HepG2 (cell line): ENCODE results near the gene ZBTB25. TPM values are rescaled to one million over a fixed set of nuclear protein-coding genes. Genes with fewer than 3 reads are reported as not detected.

Experiments used
- ATAC-seq: fragments of 200-7000 bp; cut with Tn5 transposase; 3 replicates; pipeline ENCODE4 v1.9.1; 2020; ENCODE audit warnings: mild to moderate bottlenecking, moderate library complexity
- BruUV-seq: library from RNA; stranded (reverse); fragments of 400-500 nt; replicated peaks from 2 replicates; lab custom pipeline; 2021; lab: Mats Ljungman, UMichigan
- CTCF ChIA-PET: fragments of 300-600 bp; formaldehyde crosslinking; extraction: SDS; loops from one replicate; lab custom pipeline; 2021; ENCODE audit warnings: low total read pairs, inconsistent platforms, low intra/inter-chr PET ratio; lab: Yijun Ruan, JAX
- POLR2A ChIA-PET: fragments of 350-600 bp; sonication (Branson Sonifier 250); formaldehyde crosslinking; loops from one replicate; lab custom pipeline; 2020; ENCODE audit warnings: antibody characterized with exemption, inconsistent platforms; lab: Yijun Ruan, JAX
- DNase-seq: peaks from one replicate; pipeline ENCODE4 v3.0.0-alpha.2; 2015; ENCODE audit warnings: low spot score
- FAIRE-seq: peaks from 3 replicates; lab custom pipeline; 2011; peaks lifted over from hg19 to GRCh38; lab: Jason Lieb, UNC
- H2AFZ ChIP-seq: one replicate; pipeline ENCODE4 v1.6.1; 2011; ENCODE audit warnings: low read length, inconsistent platforms
- H3K27ac ChIP-seq: fragments of 300-600 bp; 3 replicates; pipeline ENCODE4 v1.8.0; 2011; ENCODE audit warnings: mixed run types, mild to moderate bottlenecking, mixed read lengths, low read length, inconsistent platforms; ENCODE audit not compliant: insufficient read depth; ENCODE audit errors: extremely low read length
- H3K27me3 ChIP-seq, 2 experiments: fragments of 200-600 bp in 1 of 2; 2 replicates in 1 of 2; 3 replicates in 1 of 2; pipeline versions ENCODE4 v1.6.0 to v1.8.0; 2011; ENCODE audit warnings: low read length in 2 of 2, mild to moderate bottlenecking in 2 of 2, moderate library complexity in 2 of 2, inconsistent platforms in 1 of 2; ENCODE audit not compliant: insufficient read depth in 2 of 2, control insufficient read depth in 1 of 2
- H3K36me3 ChIP-seq, 2 experiments: fragments of 200-600 bp in 1 of 2; replicated peaks in 1 of 2; 2 replicates in 1 of 2; 3 replicates in 1 of 2; pipeline versions ENCODE4 v1.5.1 to v1.8.0; 2011; ENCODE audit warnings: low read length in 2 of 2, inconsistent platforms in 1 of 2; ENCODE audit not compliant: insufficient read depth in 2 of 2, control insufficient read depth in 1 of 2
- H3K4me1 ChIP-seq: 2 replicates; pipeline ENCODE4 v1.5.1; 2012; ENCODE audit warnings: low read length, inconsistent platforms; ENCODE audit not compliant: insufficient read depth
- H3K4me2 ChIP-seq: 2 replicates; pipeline ENCODE4 v1.6.0; 2011; ENCODE audit warnings: low read depth, low read length, inconsistent platforms
- H3K4me3 ChIP-seq, 3 experiments: fragments of 200-600 bp in 1 of 3; sonication (generic), shearing (Covaris generic) in 1 of 3; replicated peaks in 1 of 3; 2 replicates each; pipeline ENCODE4 v1.5.1; 2011 to 2016; ENCODE audit warnings: low read length in 3 of 3, inconsistent platforms in 2 of 3, low read depth in 2 of 3, mild to moderate bottlenecking in 2 of 3, control low read depth in 1 of 3, mixed read lengths in 1 of 3; ENCODE audit not compliant: insufficient read depth in 1 of 3
- H3K79me2 ChIP-seq: one replicate; pipeline ENCODE4 v1.6.1; 2011; ENCODE audit warnings: low read length, inconsistent platforms; ENCODE audit not compliant: insufficient read depth
- H3K9ac ChIP-seq: 2 replicates; pipeline ENCODE4 v1.6.0; 2011; ENCODE audit warnings: mild to moderate bottlenecking, low read depth, low read length, inconsistent platforms; ENCODE audit not compliant: insufficient read depth
- H3K9me3 ChIP-seq: 2 replicates; pipeline ENCODE4 v1.5.1; 2012; ENCODE audit warnings: mild to moderate bottlenecking, low read length
- H4K20me1 ChIP-seq: 2 replicates; pipeline ENCODE4 v1.6.0; 2011; ENCODE audit warnings: inconsistent platforms, mild to moderate bottlenecking, low read length, moderate library complexity; ENCODE audit not compliant: insufficient read depth
- AKAP8 ChIP-seq: sonication (generic); formaldehyde crosslinking; IDR thresholded peaks from 2 replicates; pipeline ENCODE4 v1.5.1; 2020; ENCODE audit warnings: mild to moderate bottlenecking, missing genetic modification reagents
- CBX1 ChIP-seq: IDR thresholded peaks from one replicate; pipeline ENCODE4 v1.6.1; 2016; ENCODE audit warnings: antibody characterized with exemption, low read depth
- DMAP1 ChIP-seq: IDR thresholded peaks from 2 replicates; pipeline ENCODE4 v1.6.1; 2016
- FOXJ3 ChIP-seq: sonication (generic); formaldehyde crosslinking; IDR thresholded peaks from 2 replicates; pipeline ENCODE4 v1.4.0; 2020; ENCODE audit warnings: missing genetic modification reagents, mild to moderate bottlenecking, borderline replicate concordance
- GTF2F1 ChIP-seq: fragments of 150-350 bp; IDR thresholded peaks from 2 replicates; pipeline ENCODE4 v1.6.1; 2014; ENCODE audit warnings: low read length
- MEIS2 ChIP-seq: sonication (generic); formaldehyde crosslinking; IDR thresholded peaks from 2 replicates; pipeline ENCODE4 v1.9.0; 2021; ENCODE audit warnings: mild to moderate bottlenecking, missing genetic modification reagents
- RFX3 ChIP-seq: IDR thresholded peaks from 2 replicates; pipeline ENCODE4 v1.6.1; 2016; ENCODE audit warnings: missing biosample characterization, missing genetic modification reagents
- RFXANK ChIP-seq: IDR thresholded peaks from 2 replicates; pipeline ENCODE4 v1.6.1; 2016
- THAP8 ChIP-seq: sonication (generic); formaldehyde crosslinking; IDR thresholded peaks from 2 replicates; pipeline ENCODE4 v1.5.1; 2020; ENCODE audit warnings: missing genetic modification reagents, mild to moderate bottlenecking, borderline replicate concordance
- ZBTB34 ChIP-seq: sonication (generic); formaldehyde crosslinking; IDR thresholded peaks from 2 replicates; pipeline ENCODE4 v1.8.0; 2022; ENCODE audit warnings: mild to moderate bottlenecking, missing genetic modification reagents
- ZC3H13 ChIP-seq: sonication (generic); formaldehyde crosslinking; IDR thresholded peaks from 2 replicates; pipeline ENCODE4 v1.8.1; 2023; ENCODE audit warnings: mild to moderate bottlenecking, missing genetic modification reagents, moderate library complexity
- ZC3H4 ChIP-seq: sonication (generic); formaldehyde crosslinking; IDR thresholded peaks from 2 replicates; pipeline ENCODE4 v1.4.0; 2020; ENCODE audit warnings: missing genetic modification reagents, borderline replicate concordance
- ZNF331 ChIP-seq: sonication (generic); formaldehyde crosslinking; IDR thresholded peaks from 2 replicates; pipeline ENCODE4 v1.4.0; 2020; ENCODE audit warnings: missing genetic modification reagents
- ZNF567 ChIP-seq: sonication (generic); formaldehyde crosslinking; IDR thresholded peaks from 2 replicates; pipeline ENCODE4 v1.8.1; 2023; ENCODE audit warnings: mild to moderate bottlenecking, missing genetic modification reagents, borderline replicate concordance
- ZNF580 ChIP-seq: IDR thresholded peaks from 2 replicates; pipeline ENCODE4 v1.6.1; 2016; ENCODE audit warnings: low read depth, borderline replicate concordance
- ZNF598 ChIP-seq: sonication (generic); formaldehyde crosslinking; IDR thresholded peaks from 2 replicates; pipeline ENCODE4 v1.5.1; 2020; ENCODE audit warnings: mild to moderate bottlenecking, missing genetic modification reagents, borderline replicate concordance
- ZSCAN9 ChIP-seq: IDR thresholded peaks from 2 replicates; pipeline ENCODE4 v1.6.1; 2016; ENCODE audit warnings: borderline replicate concordance
- WGBS: methylation state at CpG from one replicate; pipeline ENCODE4 v1.1.6; 2017; ENCODE audit warnings: low lambda C conversion rate; 5-methylcytosine and 5-hydroxymethylcytosine counted together
- in situ Hi-C: cut with HindIII; loops from 2 replicates; pipeline ENCODE4 v1.10.0; 2017; ENCODE audit warnings: low pct_unique_long_range_greater_than_20kb; ENCODE audit not compliant: extremely low pct_ligation_motif_present
- intact Hi-C: fragments of 100-400 bp; cut with micrococcal nuclease; formaldehyde crosslinking; loops from one replicate; pipeline ENCODE4 v1.10.0; 2022; ENCODE audit not compliant: unreplicated experiment
- polyA plus RNA-seq, 8 experiments: library from polyadenylated mRNA; depleted of rRNA in 3 of 8; stranded (reverse) in 7 of 8; unstranded in 1 of 8; fragments of >200 nt; fragmentation: Illumina TruSeq in 4 of 8; extraction: Trizol in 4 of 8; gene quantifications; 2 replicates each; pipeline versions ENCODE4 v1.2.1 to v1.2.3, GENCODE V29; 2011 to 2016; ENCODE audit warnings: low read depth in 4 of 8, missing spikeins in 1 of 8, mixed read lengths in 1 of 8; ENCODE audit not compliant: insufficient read depth in 1 of 8
- total RNA-seq, 5 experiments: library from RNA; depleted of rRNA; stranded (reverse); fragments of >200 nt; fragmentation: Illumina TruSeq; extraction: Trizol; gene quantifications; 2 replicates each; pipeline ENCODE4 v1.2.3, GENCODE V29; 2016; ENCODE audit warnings: low read depth in 1 of 5
- TF ChIP-seq, protein P1 (sequence below): sonication (generic); formaldehyde crosslinking; IDR thresholded peaks from 2 replicates; pipeline ENCODE4 v1.5.0; 2020; ENCODE audit warnings: mild to moderate bottlenecking, missing genetic modification reagents
- TF ChIP-seq, protein P2 (sequence below): sonication (generic); formaldehyde crosslinking; IDR thresholded peaks from 2 replicates; pipeline ENCODE4 v1.4.0; 2020; ENCODE audit warnings: missing genetic modification reagents
- TF ChIP-seq, protein P3 (sequence below): sonication (generic); formaldehyde crosslinking; IDR thresholded peaks from 2 replicates; pipeline ENCODE4 v1.4.0; 2020; ENCODE audit warnings: mild to moderate bottlenecking, low read depth, missing genetic modification reagents

ZBTB25 gene
- total and polyA plus RNA-seq, 2 of the 13 experiments (the other 11 are each of a cell fraction or from before 2014, with no cell fraction given), result 3.5 to 7.6 TPM

DNA sequence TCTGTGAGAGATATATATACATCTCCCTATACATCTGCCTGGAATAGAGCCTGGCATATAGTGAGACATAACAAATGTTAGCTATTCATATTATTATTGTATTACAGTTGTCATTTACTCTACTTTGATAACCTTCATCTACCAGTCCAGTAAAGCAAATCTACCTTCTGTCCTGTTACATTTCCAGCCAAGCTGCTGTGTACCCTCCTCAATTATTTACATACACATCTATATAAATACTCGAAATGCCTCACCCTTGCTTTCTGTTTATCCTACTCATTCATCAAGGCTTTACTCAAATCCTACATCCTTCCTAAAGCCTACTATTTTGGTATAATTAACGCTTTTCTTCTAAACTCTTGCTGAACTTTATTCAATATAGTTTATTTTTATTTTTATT, 9.6 kb upstream of the ZBTB25 start:
- peaks cover 33% of the 10 kb centered on the region for H3K4me1 ChIP-seq
- TF ChIP-seq ZC3H4 (CRISPR knock-in tag) (no peak), ZNF580 (CRISPR knock-in tag) (no peak), AKAP8 (CRISPR knock-in tag) (no peak), ZNF331 (CRISPR knock-in tag) (no peak), ZC3H13 (CRISPR knock-in tag) (no peak), GTF2F1 (no peak), RFXANK (no peak), DMAP1 (CRISPR knock-in tag) (no peak), ZSCAN9 (CRISPR knock-in tag) (no peak), FOXJ3 (CRISPR knock-in tag) (no peak), MEIS2 (CRISPR knock-in tag) (no peak), ZNF567 (CRISPR knock-in tag) (no peak), RFX3 (CRISPR knock-in tag) (no peak), ZNF598 (CRISPR knock-in tag) (no peak), CBX1 (no peak), ZBTB34 (no peak), THAP8 (no peak)
- TF ChIP-seq, protein P1, sequence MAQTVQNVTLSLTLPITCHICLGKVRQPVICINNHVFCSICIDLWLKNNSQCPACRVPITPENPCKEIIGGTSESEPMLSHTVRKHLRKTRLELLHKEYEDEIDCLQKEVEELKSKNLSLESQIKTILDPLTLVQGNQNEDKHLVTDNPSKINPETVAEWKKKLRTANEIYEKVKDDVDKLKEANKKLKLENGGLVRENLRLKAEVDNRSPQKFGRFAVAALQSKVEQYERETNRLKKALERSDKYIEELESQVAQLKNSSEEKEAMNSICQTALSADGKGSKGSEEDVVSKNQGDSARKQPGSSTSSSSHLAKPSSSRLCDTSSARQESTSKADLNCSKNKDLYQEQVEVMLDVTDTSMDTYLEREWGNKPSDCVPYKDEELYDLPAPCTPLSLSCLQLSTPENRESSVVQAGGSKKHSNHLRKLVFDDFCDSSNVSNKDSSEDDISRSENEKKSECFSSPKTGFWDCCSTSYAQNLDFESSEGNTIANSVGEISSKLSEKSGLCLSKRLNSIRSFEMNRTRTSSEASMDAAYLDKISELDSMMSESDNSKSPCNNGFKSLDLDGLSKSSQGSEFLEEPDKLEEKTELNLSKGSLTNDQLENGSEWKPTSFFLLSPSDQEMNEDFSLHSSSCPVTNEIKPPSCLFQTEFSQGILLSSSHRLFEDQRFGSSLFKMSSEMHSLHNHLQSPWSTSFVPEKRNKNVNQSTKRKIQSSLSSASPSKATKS (CRISPR knock-in tag), result no peak
- TF ChIP-seq, protein P2, sequence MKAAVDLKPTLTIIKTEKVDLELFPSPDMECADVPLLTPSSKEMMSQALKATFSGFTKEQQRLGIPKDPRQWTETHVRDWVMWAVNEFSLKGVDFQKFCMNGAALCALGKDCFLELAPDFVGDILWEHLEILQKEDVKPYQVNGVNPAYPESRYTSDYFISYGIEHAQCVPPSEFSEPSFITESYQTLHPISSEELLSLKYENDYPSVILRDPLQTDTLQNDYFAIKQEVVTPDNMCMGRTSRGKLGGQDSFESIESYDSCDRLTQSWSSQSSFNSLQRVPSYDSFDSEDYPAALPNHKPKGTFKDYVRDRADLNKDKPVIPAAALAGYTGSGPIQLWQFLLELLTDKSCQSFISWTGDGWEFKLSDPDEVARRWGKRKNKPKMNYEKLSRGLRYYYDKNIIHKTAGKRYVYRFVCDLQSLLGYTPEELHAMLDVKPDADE (CRISPR knock-in tag), result no peak
- TF ChIP-seq, protein P3, sequence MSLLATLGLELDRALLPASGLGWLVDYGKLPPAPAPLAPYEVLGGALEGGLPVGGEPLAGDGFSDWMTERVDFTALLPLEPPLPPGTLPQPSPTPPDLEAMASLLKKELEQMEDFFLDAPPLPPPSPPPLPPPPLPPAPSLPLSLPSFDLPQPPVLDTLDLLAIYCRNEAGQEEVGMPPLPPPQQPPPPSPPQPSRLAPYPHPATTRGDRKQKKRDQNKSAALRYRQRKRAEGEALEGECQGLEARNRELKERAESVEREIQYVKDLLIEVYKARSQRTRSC (CRISPR knock-in tag), result no peak

More for the DNA sequence above, 9.6 kb upstream of the ZBTB25 start:
- Histone ChIP-seq H4K20me1 (peaks cover 19% of the 10 kb centered on the region), H3K27ac (no peak overlapping the region), H3K36me3 (no peaks in the 10 kb centered on the region; a peak in 1 of 5 replicates), H3K4me2 (no peak overlapping the region), H3K27me3 (no peaks in the 10 kb centered on the region), H3K9me3 (no peaks in the 10 kb centered on the region), H3K9ac (no peak overlapping the region), H3K4me3 (no peak overlapping the region), H2AFZ (no peak overlapping the region), H3K79me2 (peaks cover 86% of the 10 kb centered on the region)
- 93% methylated on average over 2 of the region's 2 CpGs for WGBS
- no peak for DNase-seq
- intact Hi-C loops (no loop called here), in situ Hi-C loops (no loop called here)
- no peak for FAIRE-seq
- ChIA-PET POLR2A (no interaction called here), CTCF (no interaction called here)
- no TSS peak for BruUV-seq
- ATAC-seq, result no peak
